Measurements from ENCODE around the gene CHRNA4. TPM values are rescaled to one million over a fixed set of nuclear protein-coding genes. Genes with fewer than 3 reads are reported as not detected.

The CHRNA4 gene
- total RNA-seq, 1 donor from 2014 or later = 0.63 TPM

- Mint-ChIP-seq H3K27ac (no peak overlapping the region), H3K9me3 (peaks cover 39% of the 10 kb centered on the region), H3K36me3 (no peaks in the 10 kb centered on the region)
These were observed 26.2 kb upstream of the CHRNA4 start for GRCh38 chr20:63387393-63387792.

GRCh38 chr20:63386491-63386890, 25.3 kb upstream of the CHRNA4 start:
- Mint-ChIP-seq H3K4me3 (no peak overlapping the region), H3K36me3 (no peaks in the 10 kb centered on the region), H3K27me3 (ENCODE audit: low read depth) (peaks cover 6% of the 10 kb centered on the region), H3K27ac (no peak overlapping the region), H3K4me1 (no peaks in the 10 kb centered on the region), H3K9me3 (peaks cover 39% of the 10 kb centered on the region)
- no peak for DNase-seq (ENCODE audit: low spot score in 2 of 2, unreplicated experiment in 2 of 2)
- TF ChIP-seq CTCF (IDR thresholded peaks at IDR 0.05; ENCODE audit: unreplicated experiment) = no peak

More at GRCh38 chr20:63387393-63387792, 26.2 kb upstream of the CHRNA4 start:
- H3K27me3 Mint-ChIP-seq (ENCODE audit: low read depth) = peaks cover 6% of the 10 kb centered on the region
- no peak for TF ChIP-seq CTCF (IDR thresholded peaks at IDR 0.05; ENCODE audit: unreplicated experiment)
- H3K4me1 Mint-ChIP-seq = no peaks in the 10 kb centered on the region
- no peak overlapping the region for H3K4me3 Mint-ChIP-seq
- DNase-seq (ENCODE audit: low spot score in 2 of 2, unreplicated experiment in 2 of 2) = no peak

- no peak overlapping the region for H3K4me3 Mint-ChIP-seq
- H3K36me3 Mint-ChIP-seq = no peaks in the 10 kb centered on the region
These were observed 24.7 kb upstream of the CHRNA4 start for GRCh38 chr20:63385819-63386218.

GRCh38 chr20:63384336-63384735, 23.2 kb upstream of the CHRNA4 start:
- Mint-ChIP-seq H3K4me1 (no peaks in the 10 kb centered on the region), H3K9me3 (peaks cover 29% of the 10 kb centered on the region), H3K27me3 (ENCODE audit: low read depth) (peaks cover 11% of the 10 kb centered on the region), H3K4me3 (no peak overlapping the region), H3K27ac (no peak overlapping the region), H3K36me3 (no peaks in the 10 kb centered on the region)
- no peak for TF ChIP-seq CTCF (IDR thresholded peaks at IDR 0.05; ENCODE audit: unreplicated experiment)
- DNase-seq (ENCODE audit: low spot score in 2 of 2, unreplicated experiment in 2 of 2) = no peak

More at GRCh38 chr20:63385819-63386218, 24.7 kb upstream of the CHRNA4 start:
- Mint-ChIP-seq H3K9me3 (peaks cover 39% of the 10 kb centered on the region), H3K4me1 (no peaks in the 10 kb centered on the region), H3K27ac (no peak overlapping the region), H3K27me3 (ENCODE audit: low read depth) (peaks cover 8% of the 10 kb centered on the region)
- no peak for DNase-seq (ENCODE audit: low spot score in 2 of 2, unreplicated experiment in 2 of 2)
- TF ChIP-seq CTCF (IDR thresholded peaks at IDR 0.05; ENCODE audit: unreplicated experiment) = no peak

GRCh38 chr20:63383556-63383955, 22.4 kb upstream of the CHRNA4 start:
- no peaks in the 10 kb centered on the region for H3K36me3 Mint-ChIP-seq
- H3K27me3 Mint-ChIP-seq (ENCODE audit: low read depth) = peaks cover 12% of the 10 kb centered on the region
- no peak overlapping the region for H3K27ac Mint-ChIP-seq
- no peak for TF ChIP-seq CTCF (IDR thresholded peaks at IDR 0.05; ENCODE audit: unreplicated experiment)
- H3K4me3 Mint-ChIP-seq = no peak overlapping the region
- peaks cover 26% of the 10 kb centered on the region for H3K9me3 Mint-ChIP-seq
- no peak for DNase-seq (ENCODE audit: low spot score in 2 of 2, unreplicated experiment in 2 of 2)
- H3K4me1 Mint-ChIP-seq = peaks cover under 1% of the 10 kb centered on the region

Measured in mesothelial cell of epicardium (in vitro differentiated cells).